ENCODE measurements around the gene TFPI.

The TFPI gene

GRCh38 chr2:187461294-187462261 is 92.7 kb downstream of the TFPI start:
- DNase-seq = no peak

GRCh38 chr2:187459256-187459655 is 95.0 kb downstream of the TFPI start:
- no peak for DNase-seq

- DNase-seq = no peak
Observed at GRCh38 chr2:187453078-187453641, 101.1 kb downstream of the TFPI start.

GRCh38 chr2:187451510-187451909 is 102.7 kb downstream of the TFPI start:
- DNase-seq = no peak

GRCh38 chr2:187447336-187447735 is 106.9 kb downstream of the TFPI start:
- no peak for DNase-seq

GRCh38 chr2:187446711-187447110 is 107.5 kb downstream of the TFPI start:
- DNase-seq = no peak

GRCh38 chr2:187445051-187445450 is 109.2 kb downstream of the TFPI start:
- DNase-seq = no peak

GRCh38 chr2:187442778-187443177 is 111.5 kb downstream of the TFPI start:
- DNase-seq = no peak

- DNase-seq = no peak
Observed at GRCh38 chr2:187442378-187442777, 111.9 kb downstream of the TFPI start.

GRCh38 chr2:187440101-187440675 is 114.0 kb downstream of the TFPI start:
- no peak for DNase-seq

- DNase-seq = no peak
Observed at GRCh38 chr2:187438455-187438854, 115.8 kb downstream of the TFPI start.

GRCh38 chr2:187435756-187436155 is 118.5 kb downstream of the TFPI start:
- DNase-seq = no peak

GRCh38 chr2:187435078-187435477 is 119.2 kb downstream of the TFPI start:
- no peak for DNase-seq

GRCh38 chr2:187434342-187434785 is 119.9 kb downstream of the TFPI start:
- DNase-seq = no peak

- DNase-seq = no peak
Observed at GRCh38 chr2:187431911-187432310, 122.3 kb downstream of the TFPI start.

- no peak for DNase-seq
Observed at GRCh38 chr2:187429989-187430388, 124.2 kb downstream of the TFPI start.

GRCh38 chr2:187424146-187424545 is 130.1 kb downstream of the TFPI start:
- DNase-seq = no peak

GRCh38 chr2:187422282-187422681 is 132.0 kb downstream of the TFPI start:
- DNase-seq = no peak

- no peak for DNase-seq
Observed at GRCh38 chr2:187421519-187421918, 132.7 kb downstream of the TFPI start.

- no peak for DNase-seq
Observed at GRCh38 chr2:187419808-187420207, 134.4 kb downstream of the TFPI start.

- DNase-seq = no peak
Observed at GRCh38 chr2:187415449-187415848, 138.8 kb downstream of the TFPI start.

Measured in DMS79 treated with DMSO at 0.1 percent for 48 hours (cell line).